Mesenchymal stem cell (in vitro differentiated cells and primary cell): ENCODE data around the gene AADACL3.

Source experiments
- DNase-seq: peaks from one replicate; pipeline ENCODE4 v3.0.0-alpha.2; 2013
- H2AFZ ChIP-seq: one replicate; pipeline ENCODE4 v1.6.1; 2013; ENCODE audit warnings: low read depth, mild to moderate bottlenecking, control low read depth, inconsistent platforms, low read length, moderate library complexity
- H2AK5ac ChIP-seq: 2 replicates; pipeline ENCODE4 v1.6.1; 2013; ENCODE audit warnings: low read length, moderate library complexity, mild to moderate bottlenecking, inconsistent platforms; ENCODE audit not compliant: severe bottlenecking
- H2BK120ac ChIP-seq: one replicate; pipeline ENCODE4 v1.6.1; 2013; ENCODE audit warnings: low read depth, mild to moderate bottlenecking, inconsistent platforms, low read length, moderate library complexity
- H2BK12ac ChIP-seq, 2 experiments: one replicate each; pipeline ENCODE4 v1.6.1; 2013; ENCODE audit warnings: inconsistent platforms in 2 of 2, low read length in 2 of 2, mild to moderate bottlenecking in 2 of 2, moderate library complexity in 2 of 2, control low read depth in 1 of 2
- H2BK15ac ChIP-seq: one replicate; pipeline ENCODE4 v1.6.1; 2013; ENCODE audit warnings: mild to moderate bottlenecking, low read depth, inconsistent platforms; ENCODE audit not compliant: poor library complexity, severe bottlenecking
- H2BK5ac ChIP-seq: 2 replicates; pipeline ENCODE4 v1.6.1; 2013; ENCODE audit warnings: low read depth, mild to moderate bottlenecking, low read length, control low read depth, inconsistent platforms; ENCODE audit not compliant: poor library complexity, severe bottlenecking
- H3K14ac ChIP-seq, 2 experiments: one replicate each; pipeline ENCODE4 v1.6.1; 2013; ENCODE audit warnings: inconsistent platforms in 2 of 2, low read length in 2 of 2, control low read depth in 1 of 2, mild to moderate bottlenecking in 1 of 2, moderate library complexity in 1 of 2
- H3K18ac ChIP-seq, 2 experiments: one replicate each; pipeline ENCODE4 v1.6.1; 2013; ENCODE audit warnings: inconsistent platforms in 2 of 2, low read length in 2 of 2, control low read depth in 1 of 2, low read depth in 1 of 2, mild to moderate bottlenecking in 1 of 2
- H3K23ac ChIP-seq, 2 experiments: one replicate each; pipeline ENCODE4 v1.6.1; 2013; ENCODE audit warnings: inconsistent platforms in 2 of 2, low read length in 2 of 2, mild to moderate bottlenecking in 2 of 2, moderate library complexity in 2 of 2, control low read depth in 1 of 2
- H3K27ac ChIP-seq: 2 replicates; pipeline ENCODE4 v1.5.1; 2013; ENCODE audit warnings: mild to moderate bottlenecking, moderate library complexity, low read length, control low read depth, inconsistent platforms; ENCODE audit not compliant: poor library complexity, severe bottlenecking
- H3K27me3 ChIP-seq, 2 experiments: 2 replicates each; pipeline versions ENCODE4 v1.6.1 to v1.7.0; 2013; ENCODE audit warnings: low read length in 2 of 2, mild to moderate bottlenecking in 2 of 2, moderate library complexity in 2 of 2, control low read depth in 1 of 2, inconsistent platforms in 1 of 2; ENCODE audit not compliant: control insufficient read depth in 1 of 2, insufficient read depth in 1 of 2
- H3K36me3 ChIP-seq, 2 experiments: 2 replicates each; pipeline versions ENCODE4 v1.6.1 to v1.7.0; 2013; ENCODE audit warnings: low read length in 2 of 2, control low read depth in 1 of 2, inconsistent platforms in 1 of 2, low read depth in 1 of 2, mild to moderate bottlenecking in 1 of 2; ENCODE audit not compliant: insufficient read depth in 2 of 2, control insufficient read depth in 1 of 2
- H3K4ac ChIP-seq, 2 experiments: one replicate each; pipeline ENCODE4 v1.6.1; 2013; ENCODE audit warnings: inconsistent platforms in 2 of 2, low read length in 2 of 2, mild to moderate bottlenecking in 2 of 2, moderate library complexity in 2 of 2, control low read depth in 1 of 2, low read depth in 1 of 2
- H3K4me1 ChIP-seq: 2 replicates; pipeline ENCODE4 v1.6.1; 2013; ENCODE audit warnings: low read depth, low read length, control low read depth; ENCODE audit not compliant: control insufficient read depth, insufficient read depth
- H3K4me2 ChIP-seq: 2 replicates; pipeline ENCODE4 v1.6.1; 2013; ENCODE audit warnings: low read length, mild to moderate bottlenecking, inconsistent platforms; ENCODE audit not compliant: poor library complexity, severe bottlenecking
- H3K4me3 ChIP-seq, 2 experiments: 2 replicates each; pipeline versions ENCODE4 v1.5.1 to v1.7.0; 2013; ENCODE audit warnings: low read length in 2 of 2, mild to moderate bottlenecking in 2 of 2, control low read depth in 1 of 2, low read depth in 1 of 2; ENCODE audit not compliant: insufficient read depth in 1 of 2
- H3K79me1 ChIP-seq: replicated peaks from 2 replicates; pipeline ENCODE4 v1.6.1; 2013; ENCODE audit warnings: mild to moderate bottlenecking, control low read depth, low read length, inconsistent platforms; ENCODE audit not compliant: poor library complexity, severe bottlenecking
- H3K9ac ChIP-seq: 2 replicates; pipeline ENCODE4 v1.7.0; 2013; ENCODE audit warnings: mild to moderate bottlenecking, low read length, moderate library complexity
- H3K9me3 ChIP-seq: 2 replicates; pipeline ENCODE4 v1.7.0; 2013; ENCODE audit warnings: mild to moderate bottlenecking, low read length; ENCODE audit not compliant: control insufficient read depth
- H4K8ac ChIP-seq: one replicate; pipeline ENCODE4 v1.6.1; 2013; ENCODE audit warnings: inconsistent platforms, mild to moderate bottlenecking, low read length, moderate library complexity
- H4K91ac ChIP-seq: one replicate; pipeline ENCODE4 v1.6.1; 2013; ENCODE audit warnings: mild to moderate bottlenecking, low read length, inconsistent platforms
- WGBS: methylation state at CpG from one replicate; pipeline ENCODE4 v1.1.7; 2013; ENCODE audit warnings: mixed read lengths; 5-methylcytosine and 5-hydroxymethylcytosine counted together

Gene AADACL3

GRCh38 chr1:12773438-12773837, 57.5 kb downstream of the AADACL3 start, which contains the start of gene PRAMEF12:
Gene PRAMEF12 (plus strand): TSS chr1:12773738. CDS start chr1:12774868, 1,130 bp downstream.
- H3K27me3 ChIP-seq, result peaks cover 0 to 20% of the 10 kb centered on the region in 2 experiments
- H3K4ac ChIP-seq, result no peak within 1 kb of the TSS
- H4K91ac ChIP-seq, result no peak within 1 kb of the TSS
- H3K18ac ChIP-seq, result no peak within 1 kb of the TSS
- no peak within 1 kb of the TSS for H2BK5ac ChIP-seq
- H3K9me3 ChIP-seq, result no peaks in the 10 kb centered on the region
- DNase-seq, result no peak
- H3K4me2 ChIP-seq, result no peak within 1 kb of the TSS
- H2BK12ac ChIP-seq, result no peak within 1 kb of the TSS
- H2AFZ ChIP-seq, result no peak within 1 kb of the TSS
- H3K27ac ChIP-seq, result no peak within 1 kb of the TSS
- no peak within 1 kb of the TSS for H3K23ac ChIP-seq
- 87% methylated on average over 5 of the region's 5 CpGs for WGBS
- no peak within 1 kb of the TSS for H3K9ac ChIP-seq
- no peak within 1 kb of the TSS for H2AK5ac ChIP-seq
- H2BK120ac ChIP-seq, result no peak within 1 kb of the TSS
- H2BK15ac ChIP-seq, result no peak within 1 kb of the TSS
- H4K8ac ChIP-seq, result no peak within 1 kb of the TSS
- H3K4me3 ChIP-seq, result no peak within 1 kb of the TSS
- H3K79me1 ChIP-seq, result no peaks in the 10 kb centered on the region
- no peak within 1 kb of the TSS for H3K14ac ChIP-seq
- H3K4me1 ChIP-seq, result no peaks in the 10 kb centered on the region
- no peaks in the 10 kb centered on the region for H3K36me3 ChIP-seq

DNA sequence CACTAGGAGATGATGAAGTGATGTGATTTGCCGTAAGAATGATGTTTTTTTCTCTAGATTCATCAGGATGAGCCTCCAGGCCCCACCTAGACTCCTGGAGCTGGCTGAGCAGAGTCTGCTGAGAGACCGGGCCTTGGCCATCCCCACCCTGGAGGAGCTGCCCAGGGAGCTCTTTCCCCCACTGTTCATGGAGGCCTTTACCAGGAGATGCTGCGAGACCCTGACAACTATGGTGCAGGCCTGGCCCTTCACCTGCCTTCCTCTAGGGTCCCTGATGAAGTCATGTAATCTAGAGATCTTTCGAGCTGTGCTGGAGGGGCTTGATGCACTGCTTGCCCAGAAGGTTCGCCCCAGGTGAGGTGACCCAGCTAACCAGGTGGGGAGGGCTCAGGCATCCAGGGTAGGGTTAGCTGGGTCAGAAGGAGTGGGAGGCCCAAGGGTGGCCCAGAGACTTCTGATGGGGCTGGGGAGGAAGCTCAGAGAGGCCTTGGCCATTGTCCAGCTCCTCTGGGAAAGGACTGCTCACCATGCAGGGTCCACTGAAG, 59.0 kb downstream of the AADACL3 start:
- DNase-seq, result no peak
- no peaks in the 10 kb centered on the region for H3K36me3 ChIP-seq
- no peak overlapping the region for H3K4me3 ChIP-seq
- H3K4me2 ChIP-seq, result no peak overlapping the region
- no peaks in the 10 kb centered on the region for H3K4me1 ChIP-seq
- H3K9ac ChIP-seq, result no peak overlapping the region
- 64% methylated on average over 5 of the region's 5 CpGs for WGBS
- H3K27me3 ChIP-seq, result peaks cover 0 to 22% of the 10 kb centered on the region in 2 experiments
- H2AFZ ChIP-seq, result no peak overlapping the region
- no peak overlapping the region for H2BK120ac ChIP-seq
- H3K23ac ChIP-seq, result no peak overlapping the region
- no peak overlapping the region for H3K14ac ChIP-seq
- H3K4ac ChIP-seq, result no peak overlapping the region
- H2BK15ac ChIP-seq, result no peak overlapping the region
- no peak overlapping the region for H2BK5ac ChIP-seq
- H3K18ac ChIP-seq, result no peak overlapping the region
- H2BK12ac ChIP-seq, result no peak overlapping the region
- no peaks in the 10 kb centered on the region for H3K79me1 ChIP-seq
- H4K8ac ChIP-seq, result no peak overlapping the region
- no peak overlapping the region for H4K91ac ChIP-seq
- no peaks in the 10 kb centered on the region for H3K9me3 ChIP-seq
- no peak overlapping the region for H2AK5ac ChIP-seq
- no peak overlapping the region for H3K27ac ChIP-seq

DNA sequence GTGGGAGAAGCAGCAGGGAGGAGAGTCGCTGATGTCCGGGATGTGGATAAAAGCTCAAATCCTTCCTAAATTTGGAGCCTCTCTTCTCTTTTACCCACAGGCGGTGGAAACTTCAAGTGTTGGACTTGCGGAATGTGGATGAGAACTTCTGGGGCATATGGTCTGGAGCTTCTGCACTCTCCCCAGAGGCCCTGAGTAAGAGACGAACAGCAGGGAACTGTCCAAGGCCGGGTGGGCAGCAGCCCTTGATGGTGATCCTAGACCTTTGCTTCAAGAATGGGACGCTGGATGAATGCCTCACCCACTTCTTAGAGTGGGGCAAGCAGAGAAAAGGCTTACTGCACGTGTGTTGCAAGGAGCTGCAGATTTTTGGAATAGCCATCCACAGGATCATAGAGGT, 59.5 kb downstream of the AADACL3 start:
- no peak for DNase-seq
- H3K4me1 ChIP-seq, result no peaks in the 10 kb centered on the region
- no peak overlapping the region for H2BK5ac ChIP-seq
- no peaks in the 10 kb centered on the region for H3K79me1 ChIP-seq
- H3K9me3 ChIP-seq, result no peaks in the 10 kb centered on the region
- no peak overlapping the region for H3K27ac ChIP-seq
- H2AK5ac ChIP-seq, result no peak overlapping the region
- H2BK15ac ChIP-seq, result no peak overlapping the region
- H3K23ac ChIP-seq, result no peak overlapping the region
- H3K18ac ChIP-seq, result no peak overlapping the region
- H3K9ac ChIP-seq, result no peak overlapping the region
- no peak overlapping the region for H3K14ac ChIP-seq
- no peak overlapping the region for H3K4me2 ChIP-seq
- H3K27me3 ChIP-seq, result peaks cover 0 to 16% of the 10 kb centered on the region in 2 experiments
- no peak overlapping the region for H3K4me3 ChIP-seq
- no peak overlapping the region for H2AFZ ChIP-seq
- no peak overlapping the region for H2BK120ac ChIP-seq
- no peaks in the 10 kb centered on the region for H3K36me3 ChIP-seq
- no peak overlapping the region for H2BK12ac ChIP-seq
- H3K4ac ChIP-seq, result no peak overlapping the region
- WGBS, result 60% methylated on average over 6 of the region's 8 CpGs
- no peak overlapping the region for H4K8ac ChIP-seq
- H4K91ac ChIP-seq, result no peak overlapping the region

- no peak overlapping the region for H3K4ac ChIP-seq
- WGBS, result 82% methylated on average over 15 of the region's 15 CpGs
- no peak overlapping the region for H4K91ac ChIP-seq
- no peak overlapping the region for H3K18ac ChIP-seq
- H3K4me1 ChIP-seq, result no peaks in the 10 kb centered on the region
- no peak for DNase-seq
- H3K9ac ChIP-seq, result no peak overlapping the region
- no peaks in the 10 kb centered on the region for H3K79me1 ChIP-seq
- no peak overlapping the region for H2BK12ac ChIP-seq
- no peak overlapping the region for H4K8ac ChIP-seq
- H3K9me3 ChIP-seq, result no peaks in the 10 kb centered on the region
- no peak overlapping the region for H2AFZ ChIP-seq
- no peak overlapping the region for H3K4me3 ChIP-seq
- no peak overlapping the region for H3K4me2 ChIP-seq
- H2BK120ac ChIP-seq, result no peak overlapping the region
- peaks cover 0 to 9% of the 10 kb centered on the region in 2 experiments for H3K27me3 ChIP-seq
- H3K23ac ChIP-seq, result no peak overlapping the region
- H2BK5ac ChIP-seq, result no peak overlapping the region
- no peak overlapping the region for H2AK5ac ChIP-seq
- H3K27ac ChIP-seq, result no peak overlapping the region
- H3K14ac ChIP-seq, result no peak overlapping the region
- H3K36me3 ChIP-seq, result no peaks in the 10 kb centered on the region
- H2BK15ac ChIP-seq, result no peak overlapping the region
These were observed 61.1 kb downstream of the AADACL3 start for GRCh38 chr1:12776801-12777557.
